Measurements from ENCODE around the gene GPC6.

Gene GPC6

GRCh38 chr13:93409001-93409400 is 182.4 kb downstream of the GPC6 start:
- Histone ChIP-seq H3K4me3 (ENCODE audit: low read depth, low read length) (no peak overlapping the region), H3K4me1 (ENCODE audit: control insufficient read depth, insufficient read depth, low read length) (no peaks in the 10 kb centered on the region), H3K36me3 (ENCODE audit: control insufficient read depth in 2 of 2, insufficient read depth in 1 of 2, low read length in 2 of 2) (no peaks in the 10 kb centered on the region), H3K9me3 (ENCODE audit: control insufficient read depth, insufficient read depth, low read depth, low read length) (no peaks in the 10 kb centered on the region), H3K27ac (ENCODE audit: extremely low read depth, low read depth, low read length) (no peak overlapping the region)
- CTCF ChIA-PET = no interaction called here
- TF ChIP-seq ZNF777 (tag by site-specific recombination; IDR thresholded peaks at IDR 0.05; ENCODE audit: borderline replicate concordance) (no peak), KLF8 (tag by site-specific recombination; IDR thresholded peaks at IDR 0.05) (no peak), ZNF692 (tag by site-specific recombination; IDR thresholded peaks at IDR 0.05) (no peak), ZNF549 (tag by site-specific recombination; IDR thresholded peaks at IDR 0.05) (no peak), KLF9 (tag by site-specific recombination; IDR thresholded peaks at IDR 0.05; ENCODE audit: low read depth) (no peak), ZNF404 (tag by site-specific recombination; IDR thresholded peaks at IDR 0.05) (no peak), ZNF423 (tag by site-specific recombination; IDR thresholded peaks at IDR 0.05) (no peak), ZNF561 (tag by site-specific recombination; IDR thresholded peaks at IDR 0.05; ENCODE audit: borderline replicate concordance) (no peak), ZNF16 (tag by site-specific recombination; IDR thresholded peaks at IDR 0.05; ENCODE audit: low read depth) (no peak), ZNF398 (tag by site-specific recombination; IDR thresholded peaks at IDR 0.05) (no peak), ZBTB1 (tag by site-specific recombination; IDR thresholded peaks at IDR 0.05) (no peak), ZNF302 (tag by site-specific recombination; IDR thresholded peaks at IDR 0.05; ENCODE audit: low read depth) (no peak), ZNF391 (tag by site-specific recombination; IDR thresholded peaks at IDR 0.05; ENCODE audit: borderline replicate concordance, low read depth) (no peak)
- POLR2A ChIA-PET = no interaction called here

- ChIA-PET CTCF (interaction anchor here (0.6 to 0.7 kb wide), 2 partner anchors 50 to 1208 kb away, joined by 3 to 4 read pairs; no protein-coding TSS in a partner anchor), POLR2A (no interaction called here)
- Histone ChIP-seq H3K36me3 (ENCODE audit: control insufficient read depth in 2 of 2, insufficient read depth in 1 of 2, low read length in 2 of 2) (no peaks in the 10 kb centered on the region), H3K4me3 (ENCODE audit: low read depth, low read length) (no peak overlapping the region), H3K27ac (ENCODE audit: extremely low read depth, low read depth, low read length) (no peak overlapping the region), H3K4me1 (ENCODE audit: control insufficient read depth, insufficient read depth, low read length) (no peaks in the 10 kb centered on the region), H3K9me3 (ENCODE audit: control insufficient read depth, insufficient read depth, low read depth, low read length) (no peaks in the 10 kb centered on the region)
- TF ChIP-seq ZNF596 (tag by site-specific recombination; IDR thresholded peaks at IDR 0.05) = no peak
- no peak for TF ChIP-seq PRDM10 (tag by site-specific recombination; IDR thresholded peaks at IDR 0.05)
- TF ChIP-seq KLF10 (tag by site-specific recombination; IDR thresholded peaks at IDR 0.05) = no peak
- TF ChIP-seq ZSCAN4 (tag by site-specific recombination; IDR thresholded peaks at IDR 0.05) = no peak
- TF ChIP-seq ZNF366 (tag by site-specific recombination; conservative IDR thresholded peaks at IDR 0.05) = no peak
- no peak for TF ChIP-seq ZNF677 (tag by site-specific recombination; IDR thresholded peaks at IDR 0.05)
- no peak for TF ChIP-seq SP7 (tag by site-specific recombination; IDR thresholded peaks at IDR 0.05)
- TF ChIP-seq ZNF692 (tag by site-specific recombination; IDR thresholded peaks at IDR 0.05) = no peak
- no peak for TF ChIP-seq ZNF404 (tag by site-specific recombination; IDR thresholded peaks at IDR 0.05)
These were observed 183.2 kb downstream of the GPC6 start for GRCh38 chr13:93409816-93410215.
